ENCODE measurements around the gene ADAMTS7. TPM values are rescaled to one million over a fixed set of nuclear protein-coding genes. Genes with fewer than 3 reads are reported as not detected.

ADAMTS7 gene
- total RNA-seq, 1 experiment from 2014 or later = 12.0 TPM

DNA sequence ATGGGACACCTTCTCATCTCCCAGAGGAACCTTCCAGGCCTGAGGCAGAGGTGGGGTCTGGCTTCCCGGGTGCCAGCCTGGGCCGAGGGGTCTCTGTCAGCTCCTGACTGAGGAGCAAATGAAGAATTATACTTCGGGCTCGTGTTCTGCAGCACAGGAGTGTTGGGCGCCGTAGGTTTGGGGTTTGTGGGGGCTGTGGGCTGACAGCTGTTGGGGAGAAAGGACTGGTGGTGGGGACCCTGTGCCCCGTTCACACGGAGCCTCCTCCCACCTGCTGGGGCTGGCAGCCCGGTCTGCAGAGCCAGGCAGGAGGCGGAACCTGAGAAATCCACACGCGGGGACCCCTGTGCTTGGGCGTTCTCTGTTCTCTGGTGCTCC is 59.7 kb downstream of the ADAMTS7 start:
- Histone ChIP-seq H3K4me3 (replicated peaks in 1 of 2; ENCODE audit: low read depth in 1 of 2, low read length in 2 of 2) (no peak overlapping the region), H3K9me2 (ENCODE audit: insufficient read depth) (no peaks in the 10 kb centered on the region), H3K27ac (ENCODE audit: low read depth, low read length) (no peak overlapping the region), H2AFZ (ENCODE audit: low read depth, low read length, poor library complexity, severe bottlenecking) (no peak overlapping the region), H3K4me2 (ENCODE audit: low read length) (no peak overlapping the region), H3K36me3 (ENCODE audit: control insufficient read depth in 1 of 2, insufficient read depth in 2 of 2, low read length in 2 of 2) (no peaks in the 10 kb centered on the region), H3K9me3 (ENCODE audit: control insufficient read depth in 1 of 2, insufficient read depth in 1 of 2, low read depth in 1 of 2, low read length in 2 of 2) (no peaks in the 10 kb centered on the region), H3K9ac (ENCODE audit: low read length) (no peak overlapping the region), H3K79me2 (ENCODE audit: insufficient read depth, low read length) (no peaks in the 10 kb centered on the region), H3K4me1 (ENCODE audit: control insufficient read depth in 1 of 2, insufficient read depth in 2 of 2, low read length in 2 of 2) (peaks cover 0 to 6% of the 10 kb centered on the region in 2 experiments; a peak in 1 of 4 replicates), H4K20me1 (ENCODE audit: insufficient read depth) (no peaks in the 10 kb centered on the region), H3K27me3 (ENCODE audit: insufficient read depth, low read length) (no peaks in the 10 kb centered on the region)
- no peak for TF ChIP-seq POLR2AphosphoS5 (IDR thresholded peaks at IDR 0.05; ENCODE audit: low read depth, low read length)
- TF ChIP-seq RAD21 (IDR thresholded peaks at IDR 0.05; ENCODE audit: low read depth) = no peak
- no peak for TF ChIP-seq ZNF274 (IDR thresholded peaks at IDR 0.05; ENCODE audit: low read depth, low read length)
- TF ChIP-seq, protein P1, sequence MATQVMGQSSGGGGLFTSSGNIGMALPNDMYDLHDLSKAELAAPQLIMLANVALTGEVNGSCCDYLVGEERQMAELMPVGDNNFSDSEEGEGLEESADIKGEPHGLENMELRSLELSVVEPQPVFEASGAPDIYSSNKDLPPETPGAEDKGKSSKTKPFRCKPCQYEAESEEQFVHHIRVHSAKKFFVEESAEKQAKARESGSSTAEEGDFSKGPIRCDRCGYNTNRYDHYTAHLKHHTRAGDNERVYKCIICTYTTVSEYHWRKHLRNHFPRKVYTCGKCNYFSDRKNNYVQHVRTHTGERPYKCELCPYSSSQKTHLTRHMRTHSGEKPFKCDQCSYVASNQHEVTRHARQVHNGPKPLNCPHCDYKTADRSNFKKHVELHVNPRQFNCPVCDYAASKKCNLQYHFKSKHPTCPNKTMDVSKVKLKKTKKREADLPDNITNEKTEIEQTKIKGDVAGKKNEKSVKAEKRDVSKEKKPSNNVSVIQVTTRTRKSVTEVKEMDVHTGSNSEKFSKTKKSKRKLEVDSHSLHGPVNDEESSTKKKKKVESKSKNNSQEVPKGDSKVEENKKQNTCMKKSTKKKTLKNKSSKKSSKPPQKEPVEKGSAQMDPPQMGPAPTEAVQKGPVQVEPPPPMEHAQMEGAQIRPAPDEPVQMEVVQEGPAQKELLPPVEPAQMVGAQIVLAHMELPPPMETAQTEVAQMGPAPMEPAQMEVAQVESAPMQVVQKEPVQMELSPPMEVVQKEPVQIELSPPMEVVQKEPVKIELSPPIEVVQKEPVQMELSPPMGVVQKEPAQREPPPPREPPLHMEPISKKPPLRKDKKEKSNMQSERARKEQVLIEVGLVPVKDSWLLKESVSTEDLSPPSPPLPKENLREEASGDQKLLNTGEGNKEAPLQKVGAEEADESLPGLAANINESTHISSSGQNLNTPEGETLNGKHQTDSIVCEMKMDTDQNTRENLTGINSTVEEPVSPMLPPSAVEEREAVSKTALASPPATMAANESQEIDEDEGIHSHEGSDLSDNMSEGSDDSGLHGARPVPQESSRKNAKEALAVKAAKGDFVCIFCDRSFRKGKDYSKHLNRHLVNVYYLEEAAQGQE (IDR thresholded peaks at IDR 0.05; ENCODE audit: low read depth) = no peak
- no peak for TF ChIP-seq EGR1 (IDR thresholded peaks at IDR 0.05; ENCODE audit: low read depth)
- no peak for TF ChIP-seq ZFX (IDR thresholded peaks at IDR 0.05)
- no TSS peak for BruUV-seq (replicated peaks)
- no peak for ATAC-seq
- RAD21 ChIA-PET (ENCODE audit: low non-redundant PET in 1 of 2, low total read pairs in 2 of 2, uncharacterized antibody in 2 of 2, unreplicated experiment in 2 of 2) = no interaction called here
- POLR2A ChIA-PET = no interaction called here
- DNase-seq (ENCODE audit: low read depth, low spot score) = no peak
- CTCF ChIA-PET = interaction anchor here (1.0 to 1.7 kb wide), 6 partner anchors 12 to 443 kb away, joined by 3 to 9 read pairs (median 4); no protein-coding TSS in a partner anchor
- intact Hi-C loops (cut with micrococcal nuclease) = loop anchor here (1.0 to 10.0 kb wide), 5 partner anchors 113 to 443 kb away; no protein-coding TSS in a partner anchor

Measured in HCT116 (cell line).